IgD-negative memory B cell (primary cell): ENCODE data around the gene SORL1. TPM values are rescaled to one million over a fixed set of nuclear protein-coding genes. Genes with fewer than 3 reads are reported as not detected.

Experiments
- H3K27ac Mint-ChIP-seq, 3 donors: one replicate each; pipeline ENCODE4 v1.8.0; 2020 to 2022; ENCODE audit warnings: mild to moderate bottlenecking in 3 of 3, mixed read lengths in 3 of 3, moderate library complexity in 1 of 3
- H3K27me3 Mint-ChIP-seq: one replicate; pipeline ENCODE4 v1.8.0; 2021; ENCODE audit warnings: mixed read lengths
- H3K36me3 Mint-ChIP-seq: one replicate; pipeline ENCODE4 v1.8.0; 2020; ENCODE audit warnings: mild to moderate bottlenecking, mixed read lengths
- H3K4me1 Mint-ChIP-seq, 3 donors: one replicate each; pipeline ENCODE4 v1.8.0; 2020 to 2022; ENCODE audit warnings: mixed read lengths in 3 of 3, mild to moderate bottlenecking in 1 of 3
- H3K4me3 Mint-ChIP-seq, 4 donors: one replicate each; pipeline ENCODE4 v1.8.0; 2020 to 2022; ENCODE audit warnings: mild to moderate bottlenecking in 4 of 4, mixed read lengths in 4 of 4, moderate library complexity in 3 of 4
- H3K9me3 Mint-ChIP-seq, 3 donors: one replicate each; pipeline ENCODE4 v1.8.0; 2020 to 2021; ENCODE audit warnings: mixed read lengths in 3 of 3, mild to moderate bottlenecking in 1 of 3
- polyA plus RNA-seq: library from polyadenylated mRNA; unstranded; fragments of 300-500 nt; fragmentation: Illumina TruSeq; gene quantifications from one replicate; pipeline ENCODE4 v1.2.3, GENCODE V29; 2021

The SORL1 gene
- polyA plus RNA-seq, 1 donor from 2014 or later: 25.8 TPM

GRCh38 chr11:121581607-121582006 is 129.5 kb downstream of the SORL1 start:
- Mint-ChIP-seq H3K27me3 (peaks cover 4% of the 10 kb centered on the region), H3K36me3 (peaks cover 5% of the 10 kb centered on the region), H3K4me1 (peaks cover 0 to 2% (median 1%) of the 10 kb centered on the region in 3 donors), H3K9me3 (peaks cover 4 to 6% (median 6%) of the 10 kb centered on the region in 3 donors), H3K27ac (no peak overlapping the region), H3K4me3 (no peak overlapping the region)

GRCh38 chr11:121582296-121582695 is 130.2 kb downstream of the SORL1 start:
- Mint-ChIP-seq H3K27me3 (peaks cover under 1% of the 10 kb centered on the region), H3K36me3 (peaks cover 5% of the 10 kb centered on the region), H3K27ac (no peak overlapping the region), H3K4me1 (no peaks in the 10 kb centered on the region), H3K4me3 (no peak overlapping the region), H3K9me3 (peaks cover 4 to 6% (median 5%) of the 10 kb centered on the region in 3 donors)

- peaks cover 5% of the 10 kb centered on the region for H3K36me3 Mint-ChIP-seq
- H3K9me3 Mint-ChIP-seq: peaks cover 4 to 6% (median 5%) of the 10 kb centered on the region in 3 donors
- no peaks in the 10 kb centered on the region for H3K4me1 Mint-ChIP-seq
- no peaks in the 10 kb centered on the region for H3K27me3 Mint-ChIP-seq
- H3K4me3 Mint-ChIP-seq: peak overlapping the region in 1 of 4 donors; percentile 31
- H3K27ac Mint-ChIP-seq: no peak overlapping the region
Measured at GRCh38 chr11:121583825-121584224, 131.7 kb downstream of the SORL1 start.

GRCh38 chr11:121586750-121587149 is 134.6 kb downstream of the SORL1 start:
- peak overlapping the region in 1 of 3 donors; percentile 9 for H3K27ac Mint-ChIP-seq
- no peaks in the 10 kb centered on the region for H3K36me3 Mint-ChIP-seq
- peaks cover 17 to 24% (median 20%) of the 10 kb centered on the region in 3 donors for H3K4me1 Mint-ChIP-seq
- no peaks in the 10 kb centered on the region for H3K9me3 Mint-ChIP-seq
- H3K4me3 Mint-ChIP-seq: no peak overlapping the region
- peaks cover 3% of the 10 kb centered on the region for H3K27me3 Mint-ChIP-seq

GRCh38 chr11:121587182-121587581 is 135.1 kb downstream of the SORL1 start:
- H3K27ac Mint-ChIP-seq: peak overlapping the region in 1 of 3 donors; percentile 9
- H3K36me3 Mint-ChIP-seq: no peaks in the 10 kb centered on the region
- H3K27me3 Mint-ChIP-seq: peaks cover 3% of the 10 kb centered on the region
- H3K4me1 Mint-ChIP-seq: peaks cover 17 to 24% (median 20%) of the 10 kb centered on the region in 3 donors
- H3K9me3 Mint-ChIP-seq: no peaks in the 10 kb centered on the region
- no peak overlapping the region for H3K4me3 Mint-ChIP-seq

DNA sequence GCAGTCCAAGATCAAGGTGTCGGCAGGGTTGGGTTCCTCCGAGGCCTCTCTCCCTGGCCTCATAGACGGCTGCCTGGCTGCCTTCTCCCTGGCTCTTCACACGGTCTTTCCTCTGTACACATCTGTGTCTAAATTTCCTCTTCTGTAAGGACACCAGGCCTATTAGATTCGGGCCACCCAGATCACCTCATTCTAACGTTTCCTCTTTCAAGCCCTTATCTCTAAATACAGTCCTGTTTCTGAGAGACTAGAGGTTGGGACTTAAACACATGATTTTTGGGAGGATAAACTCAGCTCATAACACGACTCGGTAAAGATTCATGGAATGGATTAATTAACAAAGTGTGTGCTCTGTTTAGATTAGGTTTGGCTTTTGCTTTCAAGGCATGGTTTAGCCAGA is 136.6 kb downstream of the SORL1 start:
- H3K4me1 Mint-ChIP-seq: peaks cover 17 to 24% (median 20%) of the 10 kb centered on the region in 3 donors
- no peaks in the 10 kb centered on the region for H3K9me3 Mint-ChIP-seq
- peak overlapping the region in 1 of 3 donors; percentile 63 for H3K27ac Mint-ChIP-seq
- no peak overlapping the region for H3K4me3 Mint-ChIP-seq
- peaks cover 3% of the 10 kb centered on the region for H3K27me3 Mint-ChIP-seq
- no peaks in the 10 kb centered on the region for H3K36me3 Mint-ChIP-seq

- peak overlapping the region in 3 of 4 donors; percentile 53 to 83 (median 75) for H3K4me3 Mint-ChIP-seq
- no peaks in the 10 kb centered on the region for H3K36me3 Mint-ChIP-seq
- H3K27ac Mint-ChIP-seq: peak overlapping the region; percentile 9 to 74 (median 63)
Measured at GRCh38 chr11:121589946-121590537, 137.9 kb downstream of the SORL1 start.

DNA sequence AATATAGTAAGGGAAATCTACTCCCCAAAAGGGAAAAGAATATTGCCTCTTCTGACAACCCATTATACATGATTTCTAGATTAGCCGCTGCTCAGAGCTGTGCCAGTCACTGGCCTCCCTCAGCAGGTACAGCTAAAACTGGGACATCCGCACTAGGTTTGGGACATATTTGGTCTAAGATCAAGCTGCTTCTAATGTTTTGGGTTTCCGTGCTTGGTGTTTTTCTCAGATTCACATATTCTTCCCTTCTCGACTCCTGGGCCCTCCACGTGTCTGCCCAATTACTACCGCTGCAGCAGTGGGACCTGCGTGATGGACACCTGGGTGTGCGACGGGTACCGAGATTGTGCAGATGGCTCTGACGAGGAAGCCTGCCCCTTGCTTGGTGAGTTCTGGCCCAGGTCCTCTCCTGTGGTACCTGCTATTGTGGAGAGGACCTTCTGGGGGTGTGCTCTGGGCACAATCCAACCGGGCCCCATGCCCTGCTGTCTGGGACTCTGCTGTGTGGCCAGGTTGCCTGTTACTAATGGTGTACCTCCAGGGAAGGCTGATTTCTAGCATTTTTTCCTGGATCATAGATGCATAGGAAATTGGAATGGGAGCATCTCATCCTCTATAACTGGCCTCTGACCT is 138.8 kb downstream of the SORL1 start:
- H3K36me3 Mint-ChIP-seq: no peaks in the 10 kb centered on the region
- no peak overlapping the region for H3K27ac Mint-ChIP-seq
- peaks cover 3% of the 10 kb centered on the region for H3K27me3 Mint-ChIP-seq
- no peaks in the 10 kb centered on the region for H3K9me3 Mint-ChIP-seq
- H3K4me1 Mint-ChIP-seq: peaks cover 17 to 24% (median 20%) of the 10 kb centered on the region in 3 donors
- H3K4me3 Mint-ChIP-seq: peak overlapping the region in 2 of 4 donors; percentile 61 to 87

More at GRCh38 chr11:121589946-121590537, 137.9 kb downstream of the SORL1 start:
- Mint-ChIP-seq H3K9me3 (no peaks in the 10 kb centered on the region), H3K27me3 (peaks cover 3% of the 10 kb centered on the region), H3K4me1 (peaks cover 17 to 24% (median 20%) of the 10 kb centered on the region in 3 donors)

- peaks cover 17 to 24% (median 20%) of the 10 kb centered on the region in 3 donors for H3K4me1 Mint-ChIP-seq
- H3K27ac Mint-ChIP-seq: peak overlapping the region in 1 of 3 donors; percentile 82
- peak overlapping the region in 2 of 4 donors; percentile 61 to 72 for H3K4me3 Mint-ChIP-seq
- peaks cover 3% of the 10 kb centered on the region for H3K27me3 Mint-ChIP-seq
- no peaks in the 10 kb centered on the region for H3K36me3 Mint-ChIP-seq
- no peaks in the 10 kb centered on the region for H3K9me3 Mint-ChIP-seq
Measured at GRCh38 chr11:121591405-121592033, 139.4 kb downstream of the SORL1 start.

- Mint-ChIP-seq H3K4me1 (peaks cover 17 to 24% (median 20%) of the 10 kb centered on the region in 3 donors), H3K4me3 (no peak overlapping the region), H3K27ac (no peak overlapping the region), H3K27me3 (peaks cover 3% of the 10 kb centered on the region), H3K36me3 (no peaks in the 10 kb centered on the region), H3K9me3 (no peaks in the 10 kb centered on the region)
Measured at GRCh38 chr11:121592708-121593107, 140.6 kb downstream of the SORL1 start.

DNA sequence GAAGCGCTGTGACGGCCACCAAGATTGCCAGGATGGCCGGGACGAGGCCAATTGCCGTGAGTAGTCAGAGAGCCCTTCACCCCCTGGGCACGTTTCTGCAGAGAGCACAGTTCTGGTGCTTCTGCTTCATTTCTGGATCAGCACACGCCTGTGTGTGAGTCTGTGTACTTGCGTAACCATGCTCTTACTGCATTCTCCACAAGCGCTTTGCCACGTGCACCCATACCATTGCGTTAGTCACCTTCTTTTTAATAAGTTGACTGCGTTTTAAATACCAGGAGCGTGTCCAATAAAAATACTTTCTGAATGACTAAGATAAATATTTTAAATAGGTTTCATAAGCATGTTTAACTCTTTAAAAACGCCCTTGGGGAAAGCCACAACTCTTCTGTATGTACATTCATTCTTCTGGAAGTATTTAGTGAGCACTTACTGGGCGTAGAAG is 143.6 kb downstream of the SORL1 start:
- H3K36me3 Mint-ChIP-seq: no peaks in the 10 kb centered on the region
- no peaks in the 10 kb centered on the region for H3K27me3 Mint-ChIP-seq
- H3K4me1 Mint-ChIP-seq: peaks cover 5 to 7% (median 7%) of the 10 kb centered on the region in 3 donors
- H3K9me3 Mint-ChIP-seq: no peaks in the 10 kb centered on the region
- no peak overlapping the region for H3K27ac Mint-ChIP-seq
- H3K4me3 Mint-ChIP-seq: no peak overlapping the region

DNA sequence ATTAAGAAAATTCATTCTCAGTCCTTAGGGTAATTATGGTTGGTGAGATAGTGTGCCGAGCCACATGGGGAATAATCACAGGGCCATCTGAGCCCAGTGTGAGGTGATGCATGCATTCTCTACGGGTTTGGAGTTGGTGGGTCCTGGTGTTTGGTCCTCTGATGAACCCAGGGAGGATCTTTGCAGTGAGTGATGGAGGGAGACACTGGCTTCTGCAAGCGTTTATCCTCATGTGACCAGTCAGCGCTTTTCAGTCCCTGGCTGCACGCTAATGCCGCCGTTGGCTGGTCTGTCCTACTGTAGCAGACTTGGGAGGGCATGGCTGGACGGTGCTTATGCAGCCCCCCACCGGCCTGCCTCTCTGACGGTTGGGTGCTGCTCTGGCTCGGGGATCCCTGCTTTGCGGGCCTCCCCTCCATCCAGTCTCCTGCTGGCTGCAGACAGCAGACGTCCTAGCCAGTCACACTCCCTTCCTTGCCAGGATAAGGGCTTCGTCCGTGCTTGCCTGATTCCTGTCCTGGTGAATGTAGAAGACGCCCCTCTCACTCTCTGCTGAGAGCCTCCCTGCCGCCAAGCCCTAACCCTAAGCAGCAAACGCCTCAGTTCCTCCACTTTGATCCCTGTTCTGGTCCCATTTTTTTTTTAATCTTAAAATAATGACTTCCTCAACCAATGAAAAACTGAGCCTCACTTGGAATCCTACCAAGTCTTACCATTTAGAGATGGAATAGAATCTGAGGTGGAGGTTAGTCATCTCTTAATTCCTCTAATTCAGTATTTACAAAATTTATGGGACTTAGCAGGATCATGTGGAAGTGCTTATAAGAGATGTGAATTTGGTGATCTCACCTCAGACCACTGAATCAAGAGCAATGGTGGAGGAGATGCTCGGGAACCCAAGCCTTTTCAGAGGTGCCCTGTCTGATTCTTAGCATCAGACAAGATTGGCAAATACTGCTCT is 144.4 kb downstream of the SORL1 start:
- Mint-ChIP-seq H3K9me3 (no peaks in the 10 kb centered on the region), H3K4me1 (peaks cover under 1% of the 10 kb centered on the region in 3 donors), H3K36me3 (no peaks in the 10 kb centered on the region), H3K4me3 (no peak overlapping the region), H3K27ac (no peak overlapping the region), H3K27me3 (no peaks in the 10 kb centered on the region)

- Mint-ChIP-seq H3K27ac (no peak overlapping the region), H3K4me3 (no peak overlapping the region), H3K36me3 (peaks cover 6% of the 10 kb centered on the region), H3K9me3 (no peaks in the 10 kb centered on the region), H3K4me1 (no peaks in the 10 kb centered on the region), H3K27me3 (no peaks in the 10 kb centered on the region)
Measured at GRCh38 chr11:121603316-121603715, 151.2 kb downstream of the SORL1 start.

- H3K4me3 Mint-ChIP-seq: no peak overlapping the region
- H3K27ac Mint-ChIP-seq: peak overlapping the region in 1 of 3 donors; percentile 41
- peaks cover 6% of the 10 kb centered on the region for H3K36me3 Mint-ChIP-seq
- no peaks in the 10 kb centered on the region for H3K9me3 Mint-ChIP-seq
- no peaks in the 10 kb centered on the region for H3K4me1 Mint-ChIP-seq
- no peaks in the 10 kb centered on the region for H3K27me3 Mint-ChIP-seq
Measured at GRCh38 chr11:121604152-121604551, 152.0 kb downstream of the SORL1 start.
